ENCODE measurements around the gene CAMKMT. TPM values are rescaled to one million over a fixed set of nuclear protein-coding genes. Genes with fewer than 3 reads are reported as not detected.

Gene CAMKMT
- total RNA-seq, 2 experiments from 2014 or later, result 11.9 to 13.9 TPM

- ATAC-seq (ENCODE audit: poor library complexity) (no peak), DNase-seq (no peak)
- Histone ChIP-seq H3K9me3 (ENCODE audit: control insufficient read depth in 1 of 2, insufficient read depth in 1 of 2, low read length in 2 of 2) (peaks cover 6 to 16% of the 10 kb centered on the region in 2 experiments), H3K27ac (ENCODE audit: low read depth in 1 of 2, low read length in 2 of 2) (no peak overlapping the region), H3K4me3 (ENCODE audit: low read length) (no peak overlapping the region), H3K4me1 (ENCODE audit: insufficient read depth, low read length) (no peaks in the 10 kb centered on the region), H3K36me3 (ENCODE audit: insufficient read depth, low read length) (no peaks in the 10 kb centered on the region), H3K27me3 (ENCODE audit: control insufficient read depth in 1 of 2, insufficient read depth in 2 of 2, low read length in 2 of 2) (peaks cover 2 to 15% of the 10 kb centered on the region in 2 experiments)
- Mint-ChIP-seq H3K9me3 (peaks cover 7% of the 10 kb centered on the region), H3K4me3 (no peak overlapping the region), H3K4me1 (ENCODE audit: low read depth) (no peaks in the 10 kb centered on the region), H3K36me3 (ENCODE audit: low read depth) (no peaks in the 10 kb centered on the region), H3K27ac (no peak overlapping the region), H3K27me3 (peaks cover 9% of the 10 kb centered on the region)
- intact Hi-C loops (cut with DNase I, micrococcal nuclease), result no loop called here
- CTCF ChIA-PET, result no interaction called here
- POLR2A ChIA-PET, result interaction anchor here (0.7 kb wide), 1 partner anchor 13 kb away, joined by 3 read pairs; no protein-coding TSS in a partner anchor
- TF ChIP-seq CTCF (IDR thresholded peaks at IDR 0.05), result no peak
Measured at GRCh38 chr2:44789446-44789845, 427.7 kb downstream of the CAMKMT start.

DNA sequence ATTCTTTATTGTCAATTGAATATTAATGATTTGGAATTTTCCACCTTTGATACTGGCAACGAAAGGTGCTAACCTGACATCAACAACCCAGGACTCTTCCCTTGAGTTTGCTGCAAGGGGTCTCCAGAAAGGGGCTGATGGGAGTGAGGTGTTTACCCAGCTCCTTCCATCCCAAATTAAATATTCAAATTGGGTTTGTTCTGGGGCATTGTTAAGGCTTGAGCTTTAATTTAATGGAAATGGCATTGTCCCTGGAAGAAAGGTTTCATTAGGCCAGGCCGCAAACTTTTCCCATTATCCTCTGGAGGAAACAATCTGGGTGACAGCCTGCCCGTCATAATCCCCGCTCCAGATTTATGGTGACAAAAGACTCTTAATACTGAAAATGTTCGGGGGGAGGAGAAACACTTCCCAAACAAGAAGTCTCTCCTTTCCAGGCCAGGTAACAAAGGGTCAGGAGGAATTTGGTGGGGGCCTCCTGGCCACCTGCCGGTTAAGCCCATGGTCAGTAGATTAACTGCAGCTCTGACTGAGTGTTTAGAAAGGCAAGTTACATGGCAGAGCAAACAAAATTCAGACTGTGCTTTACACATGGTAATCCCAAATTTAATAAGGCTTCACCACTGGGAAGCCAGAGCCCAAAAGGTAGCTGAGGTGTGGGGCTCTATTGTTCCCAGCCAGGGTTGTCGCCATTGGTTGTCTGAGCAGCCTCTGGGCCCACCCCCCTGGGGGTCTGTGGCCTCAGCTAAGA is 428.4 kb downstream of the CAMKMT start:
- CTCF ChIA-PET, result no interaction called here
- Histone ChIP-seq H3K4me1 (ENCODE audit: insufficient read depth, low read length) (no peaks in the 10 kb centered on the region), H3K27ac (ENCODE audit: low read depth in 1 of 2, low read length in 2 of 2) (no peak overlapping the region), H3K27me3 (ENCODE audit: control insufficient read depth in 1 of 2, insufficient read depth in 2 of 2, low read length in 2 of 2) (peaks cover 2 to 15% of the 10 kb centered on the region in 2 experiments), H3K36me3 (ENCODE audit: insufficient read depth, low read length) (no peaks in the 10 kb centered on the region), H3K4me3 (ENCODE audit: low read length) (no peak overlapping the region), H3K9me3 (ENCODE audit: control insufficient read depth in 1 of 2, insufficient read depth in 1 of 2, low read length in 2 of 2) (peaks cover 6 to 13% of the 10 kb centered on the region in 2 experiments)
- POLR2A ChIA-PET, result interaction anchor here (0.7 kb wide), 1 partner anchor 12 kb away, joined by 3 read pairs; no protein-coding TSS in a partner anchor
- TF ChIP-seq CTCF (IDR thresholded peaks at IDR 0.05), result no peak
- ATAC-seq (ENCODE audit: poor library complexity), result no peak
- Mint-ChIP-seq H3K27ac (no peak overlapping the region), H3K27me3 (peaks cover 13% of the 10 kb centered on the region), H3K4me3 (no peak overlapping the region), H3K9me3 (peaks cover 7% of the 10 kb centered on the region), H3K36me3 (ENCODE audit: low read depth) (no peaks in the 10 kb centered on the region), H3K4me1 (ENCODE audit: low read depth) (no peaks in the 10 kb centered on the region)
- intact Hi-C loops (cut with DNase I, micrococcal nuclease), result no loop called here
- no peak for DNase-seq

DNA sequence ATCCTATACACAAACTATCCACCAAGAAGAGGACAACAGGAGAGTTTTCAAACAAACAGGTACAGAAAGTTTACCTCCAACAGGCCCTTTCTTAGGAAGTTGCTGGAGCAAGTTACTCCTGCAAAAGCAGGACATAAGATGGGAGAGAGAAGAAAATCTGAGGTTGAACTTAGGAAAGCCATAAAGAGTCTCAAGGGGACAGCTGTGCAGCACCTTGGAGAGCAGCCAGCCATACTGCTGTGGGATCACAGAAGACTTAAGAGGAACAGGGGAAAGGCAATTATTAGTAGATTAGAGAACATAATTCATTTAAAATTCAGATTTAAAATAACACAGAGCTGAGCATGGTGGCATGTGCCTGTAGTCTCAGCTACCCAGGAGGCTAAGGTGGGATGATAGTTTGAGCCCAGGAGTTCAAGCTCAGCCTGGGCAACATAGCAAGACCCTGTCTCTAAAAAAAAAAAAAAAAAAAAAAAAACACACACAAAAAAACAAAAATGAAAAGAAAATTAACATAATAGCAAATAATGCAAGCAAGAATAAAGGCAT is 431.6 kb downstream of the CAMKMT start:
- no peak overlapping the region for H3K27ac Mint-ChIP-seq
- no peaks in the 10 kb centered on the region for H3K4me1 Mint-ChIP-seq (ENCODE audit: low read depth)
- Histone ChIP-seq H3K27ac (ENCODE audit: low read depth in 1 of 2, low read length in 2 of 2) (no peak overlapping the region), H3K9me3 (ENCODE audit: control insufficient read depth in 1 of 2, insufficient read depth in 1 of 2, low read length in 2 of 2) (peaks cover 6 to 13% of the 10 kb centered on the region in 2 experiments), H3K4me3 (ENCODE audit: low read length) (no peak overlapping the region), H3K27me3 (ENCODE audit: control insufficient read depth in 1 of 2, insufficient read depth in 2 of 2, low read length in 2 of 2) (peaks cover 13 to 30% of the 10 kb centered on the region in 2 experiments), H3K36me3 (ENCODE audit: insufficient read depth, low read length) (no peaks in the 10 kb centered on the region), H3K4me1 (ENCODE audit: insufficient read depth, low read length) (no peaks in the 10 kb centered on the region)
- H3K27me3 Mint-ChIP-seq, result peaks cover 34% of the 10 kb centered on the region
- ChIA-PET CTCF (no interaction called here), POLR2A (no interaction called here)
- no peak for DNase-seq
- no peak overlapping the region for H3K4me3 Mint-ChIP-seq
- H3K9me3 Mint-ChIP-seq, result peaks cover 7% of the 10 kb centered on the region
- ATAC-seq (ENCODE audit: poor library complexity), result no peak
- no peak for TF ChIP-seq CTCF (IDR thresholded peaks at IDR 0.05)
- intact Hi-C loops (cut with DNase I, micrococcal nuclease), result no loop called here
- H3K36me3 Mint-ChIP-seq (ENCODE audit: low read depth), result no peaks in the 10 kb centered on the region
